HEK293 (cell line): ENCODE measurements around the gene CRB2.

ENCODE experiments used
- CTCF ChIA-PET: fragments of 350-600 bp; formaldehyde crosslinking; extraction: SDS; loops from one replicate; lab custom pipeline; 2021; ENCODE audit warnings: antibody characterized with exemption; lab: Yijun Ruan, JAX
- POLR2A ChIA-PET: fragments of 300-600 bp; formaldehyde crosslinking; extraction: SDS; loops from one replicate; lab custom pipeline; 2020; ENCODE audit warnings: antibody characterized with exemption, inconsistent platforms; lab: Yijun Ruan, JAX
- H3K27ac ChIP-seq: fragments of 200-500 bp; sonication (Bioruptor generic); 2 replicates; pipeline ENCODE4 v1.5.1; 2014; ENCODE audit warnings: low read depth, low read length, control low read depth, inconsistent platforms; ENCODE audit errors: extremely low read depth
- H3K36me3 ChIP-seq, 2 experiments: fragments of 200-500 bp in 1 of 2; sonication (Bioruptor generic) in 1 of 2; 1 replicate in 1 of 2; 2 replicates in 1 of 2; pipeline ENCODE4 v1.5.1; 2014 to 2017; ENCODE audit warnings: inconsistent platforms in 2 of 2, low read length in 2 of 2; ENCODE audit not compliant: control insufficient read depth in 2 of 2, insufficient read depth in 1 of 2
- H3K4me1 ChIP-seq: fragments of 200-500 bp; sonication (Bioruptor generic); 2 replicates; pipeline ENCODE4 v1.5.1; 2014; ENCODE audit warnings: mild to moderate bottlenecking, low read length, inconsistent platforms; ENCODE audit not compliant: control insufficient read depth, insufficient read depth
- H3K4me3 ChIP-seq: 2 replicates; pipeline ENCODE4 v1.5.1; 2011; ENCODE audit warnings: low read depth, mild to moderate bottlenecking, control low read depth, low read length, moderate library complexity
- H3K9me3 ChIP-seq: fragments of 200-500 bp; sonication (Bioruptor generic); 2 replicates; pipeline ENCODE4 v1.5.1; 2014; ENCODE audit warnings: low read depth, low read length, inconsistent platforms; ENCODE audit not compliant: control insufficient read depth, insufficient read depth
- BCL11A ChIP-seq: fragments of 450-650 bp; formaldehyde crosslinking; IDR thresholded peaks from 2 replicates; pipeline ENCODE4 v1.5.1; 2016; ENCODE audit warnings: low read depth, missing biosample characterization, missing genetic modification characterization
- GLI2 ChIP-seq: fragments of 450-650 bp; formaldehyde crosslinking; IDR thresholded peaks from 2 replicates; pipeline ENCODE4; 2017; ENCODE audit warnings: missing biosample characterization, missing genetic modification characterization, low read depth, borderline replicate concordance
- HOXC10 ChIP-seq: sonication (generic); formaldehyde crosslinking; IDR thresholded peaks from 2 replicates; pipeline ENCODE4 v1.8.1; 2023; ENCODE audit warnings: mild to moderate bottlenecking, missing genetic modification reagents
- KLF9 ChIP-seq: fragments of 450-650 bp; formaldehyde crosslinking; IDR thresholded peaks from 2 replicates; pipeline ENCODE4 v1.5.1; 2016; ENCODE audit warnings: missing biosample characterization, missing genetic modification characterization, low read depth
- OSR2 ChIP-seq: fragments of 450-650 bp; formaldehyde crosslinking; IDR thresholded peaks from 2 replicates; pipeline ENCODE4 v1.5.1; 2016; ENCODE audit warnings: missing biosample characterization, missing genetic modification characterization
- RBAK ChIP-seq: fragments of 450-650 bp; formaldehyde crosslinking; IDR thresholded peaks from 2 replicates; pipeline ENCODE4 v1.5.1; 2016; ENCODE audit warnings: missing biosample characterization, missing genetic modification characterization
- WT1 ChIP-seq: fragments of 450-650 bp; formaldehyde crosslinking; IDR thresholded peaks from 2 replicates; pipeline ENCODE4 v1.5.1; 2016; ENCODE audit warnings: missing biosample characterization, missing genetic modification characterization
- ZNF10 ChIP-seq: fragments of 450-650 bp; formaldehyde crosslinking; IDR thresholded peaks from 2 replicates; pipeline ENCODE4 v1.5.1; 2017; ENCODE audit warnings: missing biosample characterization, missing genetic modification characterization
- ZNF114 ChIP-seq: fragments of 450-650 bp; formaldehyde crosslinking; IDR thresholded peaks from 2 replicates; pipeline ENCODE4 v1.5.0; 2017; ENCODE audit warnings: missing biosample characterization, missing genetic modification characterization
- ZNF121 ChIP-seq: fragments of 450-650 bp; formaldehyde crosslinking; IDR thresholded peaks from 2 replicates; pipeline ENCODE4 v1.5.1; 2016; ENCODE audit warnings: missing biosample characterization, missing genetic modification characterization
- ZNF169 ChIP-seq: fragments of 450-650 bp; formaldehyde crosslinking; IDR thresholded peaks from 2 replicates; pipeline ENCODE4 v1.5.1; 2016; ENCODE audit warnings: missing biosample characterization, missing genetic modification characterization
- ZNF174 ChIP-seq: fragments of 450-650 bp; formaldehyde crosslinking; IDR thresholded peaks from 2 replicates; pipeline ENCODE4 v1.5.0; 2017; ENCODE audit warnings: missing biosample characterization, mild to moderate bottlenecking, missing genetic modification characterization
- ZNF23 ChIP-seq: fragments of 450-650 bp; formaldehyde crosslinking; IDR thresholded peaks from 2 replicates; pipeline ENCODE4 v1.5.1; 2016; ENCODE audit warnings: missing biosample characterization, missing genetic modification characterization, borderline replicate concordance
- ZNF248 ChIP-seq: fragments of 450-650 bp; formaldehyde crosslinking; IDR thresholded peaks from 2 replicates; pipeline ENCODE4 v1.5.1; 2017; ENCODE audit warnings: missing biosample characterization, missing genetic modification characterization
- ZNF266 ChIP-seq: fragments of 450-650 bp; formaldehyde crosslinking; IDR thresholded peaks from 2 replicates; pipeline ENCODE4 v1.5.1; 2016; ENCODE audit warnings: missing biosample characterization, missing genetic modification characterization, low read depth
- ZNF302 ChIP-seq: fragments of 450-650 bp; formaldehyde crosslinking; IDR thresholded peaks from 2 replicates; pipeline ENCODE4 v1.5.1; 2016; ENCODE audit warnings: missing biosample characterization, missing genetic modification characterization, low read depth
- ZNF324 ChIP-seq: fragments of 450-650 bp; formaldehyde crosslinking; IDR thresholded peaks from 2 replicates; pipeline ENCODE4 v1.5.1; 2016; ENCODE audit warnings: missing biosample characterization, missing genetic modification characterization
- ZNF423 ChIP-seq: fragments of 450-650 bp; formaldehyde crosslinking; IDR thresholded peaks from 2 replicates; pipeline ENCODE4 v1.5.1; 2016; ENCODE audit warnings: missing biosample characterization, missing genetic modification characterization
- ZNF514 ChIP-seq: fragments of 450-650 bp; formaldehyde crosslinking; IDR thresholded peaks from 2 replicates; pipeline ENCODE4 v1.5.1; 2016; ENCODE audit warnings: missing biosample characterization, missing genetic modification characterization
- ZNF707 ChIP-seq: fragments of 450-650 bp; formaldehyde crosslinking; IDR thresholded peaks from 2 replicates; pipeline ENCODE4 v1.5.1; 2016; ENCODE audit warnings: missing biosample characterization, missing genetic modification characterization
- ZNF837 ChIP-seq: fragments of 450-650 bp; formaldehyde crosslinking; IDR thresholded peaks from 2 replicates; pipeline ENCODE4 v1.5.1; 2016; ENCODE audit warnings: missing biosample characterization, missing genetic modification characterization
- ZSCAN23 ChIP-seq: fragments of 450-650 bp; formaldehyde crosslinking; IDR thresholded peaks from 2 replicates; pipeline ENCODE4 v1.5.1; 2016; ENCODE audit warnings: missing biosample characterization, missing genetic modification characterization
- TF ChIP-seq, protein P1 (sequence below): fragments of 450-650 bp; formaldehyde crosslinking; IDR thresholded peaks from 2 replicates; pipeline ENCODE4 v1.5.1; 2016; ENCODE audit warnings: missing biosample characterization, missing genetic modification characterization
- TF ChIP-seq, protein P2 (sequence below): fragments of 450-650 bp; formaldehyde crosslinking; IDR thresholded peaks from 2 replicates; pipeline ENCODE4 v1.5.1; 2016; ENCODE audit warnings: missing biosample characterization, missing genetic modification characterization
- TF ChIP-seq, protein P3 (sequence below): fragments of 450-650 bp; formaldehyde crosslinking; IDR thresholded peaks from 2 replicates; pipeline ENCODE4; 2016; ENCODE audit warnings: missing biosample characterization, missing genetic modification characterization
- TF ChIP-seq, protein P4 (sequence below): fragments of 450-650 bp; formaldehyde crosslinking; IDR thresholded peaks from 2 replicates; pipeline ENCODE4 v1.5.1; 2016; ENCODE audit warnings: missing biosample characterization, missing genetic modification characterization
- TF ChIP-seq, protein P5 (sequence below): fragments of 450-650 bp; formaldehyde crosslinking; IDR thresholded peaks from 2 replicates; pipeline ENCODE4 v1.5.1; 2016; ENCODE audit warnings: missing biosample characterization, missing genetic modification characterization

Gene CRB2

DNA sequence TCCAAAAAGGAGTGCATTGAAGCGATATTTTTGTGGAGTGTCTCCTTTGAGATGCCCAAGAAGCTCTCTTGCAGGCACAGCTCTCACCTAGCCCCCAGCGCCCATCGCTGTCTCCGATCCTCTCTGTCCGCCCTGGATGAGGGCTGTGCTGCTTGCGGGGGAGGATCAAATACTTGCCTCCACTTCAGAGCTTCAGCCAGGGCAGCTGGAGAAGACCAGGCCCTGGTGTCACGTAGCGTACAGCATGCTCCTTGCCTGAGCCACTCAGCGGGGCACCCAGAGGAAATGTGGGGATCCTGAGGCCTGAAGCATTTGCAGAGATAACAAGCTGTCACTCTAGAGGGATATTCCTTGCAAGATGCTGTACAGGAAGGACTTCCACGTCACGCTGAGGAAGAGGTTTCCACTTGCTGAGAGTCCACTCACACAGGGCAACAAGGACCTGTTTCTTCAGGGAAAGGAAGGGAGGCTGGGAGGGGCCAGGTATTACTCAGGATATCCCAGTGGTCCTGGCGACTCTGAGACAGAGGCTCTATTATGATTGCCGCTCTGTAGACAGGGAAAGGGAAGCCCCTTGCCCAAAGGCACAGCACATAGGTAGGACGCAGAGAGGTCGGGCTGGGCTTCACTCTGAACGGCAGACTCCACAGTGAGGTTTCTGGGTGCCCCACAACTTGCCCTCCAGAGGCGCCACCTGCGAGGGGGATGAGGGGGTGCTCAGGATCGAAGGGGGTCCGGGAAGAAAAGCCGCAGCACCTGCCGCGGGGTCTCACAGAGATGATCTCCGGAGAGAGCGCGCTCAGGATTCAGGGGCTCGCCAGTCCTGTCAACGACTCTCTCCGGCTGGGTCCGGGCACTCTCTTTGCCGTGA is 64.0 kb downstream of the CRB2 start (continued):
- TF ChIP-seq GLI2 (tag by site-specific recombination) = no peak
- no peak for TF ChIP-seq ZNF114
- TF ChIP-seq BCL11A (tag by site-specific recombination) = no peak
- TF ChIP-seq ZNF266 (tag by site-specific recombination) = no peak
- TF ChIP-seq, protein P1, sequence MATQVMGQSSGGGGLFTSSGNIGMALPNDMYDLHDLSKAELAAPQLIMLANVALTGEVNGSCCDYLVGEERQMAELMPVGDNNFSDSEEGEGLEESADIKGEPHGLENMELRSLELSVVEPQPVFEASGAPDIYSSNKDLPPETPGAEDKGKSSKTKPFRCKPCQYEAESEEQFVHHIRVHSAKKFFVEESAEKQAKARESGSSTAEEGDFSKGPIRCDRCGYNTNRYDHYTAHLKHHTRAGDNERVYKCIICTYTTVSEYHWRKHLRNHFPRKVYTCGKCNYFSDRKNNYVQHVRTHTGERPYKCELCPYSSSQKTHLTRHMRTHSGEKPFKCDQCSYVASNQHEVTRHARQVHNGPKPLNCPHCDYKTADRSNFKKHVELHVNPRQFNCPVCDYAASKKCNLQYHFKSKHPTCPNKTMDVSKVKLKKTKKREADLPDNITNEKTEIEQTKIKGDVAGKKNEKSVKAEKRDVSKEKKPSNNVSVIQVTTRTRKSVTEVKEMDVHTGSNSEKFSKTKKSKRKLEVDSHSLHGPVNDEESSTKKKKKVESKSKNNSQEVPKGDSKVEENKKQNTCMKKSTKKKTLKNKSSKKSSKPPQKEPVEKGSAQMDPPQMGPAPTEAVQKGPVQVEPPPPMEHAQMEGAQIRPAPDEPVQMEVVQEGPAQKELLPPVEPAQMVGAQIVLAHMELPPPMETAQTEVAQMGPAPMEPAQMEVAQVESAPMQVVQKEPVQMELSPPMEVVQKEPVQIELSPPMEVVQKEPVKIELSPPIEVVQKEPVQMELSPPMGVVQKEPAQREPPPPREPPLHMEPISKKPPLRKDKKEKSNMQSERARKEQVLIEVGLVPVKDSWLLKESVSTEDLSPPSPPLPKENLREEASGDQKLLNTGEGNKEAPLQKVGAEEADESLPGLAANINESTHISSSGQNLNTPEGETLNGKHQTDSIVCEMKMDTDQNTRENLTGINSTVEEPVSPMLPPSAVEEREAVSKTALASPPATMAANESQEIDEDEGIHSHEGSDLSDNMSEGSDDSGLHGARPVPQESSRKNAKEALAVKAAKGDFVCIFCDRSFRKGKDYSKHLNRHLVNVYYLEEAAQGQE (tag by site-specific recombination) = no peak
- no peak for TF ChIP-seq KLF9 (tag by site-specific recombination)
- TF ChIP-seq ZNF423 = no peak
- TF ChIP-seq ZNF169 (tag by site-specific recombination) = no peak

DNA sequence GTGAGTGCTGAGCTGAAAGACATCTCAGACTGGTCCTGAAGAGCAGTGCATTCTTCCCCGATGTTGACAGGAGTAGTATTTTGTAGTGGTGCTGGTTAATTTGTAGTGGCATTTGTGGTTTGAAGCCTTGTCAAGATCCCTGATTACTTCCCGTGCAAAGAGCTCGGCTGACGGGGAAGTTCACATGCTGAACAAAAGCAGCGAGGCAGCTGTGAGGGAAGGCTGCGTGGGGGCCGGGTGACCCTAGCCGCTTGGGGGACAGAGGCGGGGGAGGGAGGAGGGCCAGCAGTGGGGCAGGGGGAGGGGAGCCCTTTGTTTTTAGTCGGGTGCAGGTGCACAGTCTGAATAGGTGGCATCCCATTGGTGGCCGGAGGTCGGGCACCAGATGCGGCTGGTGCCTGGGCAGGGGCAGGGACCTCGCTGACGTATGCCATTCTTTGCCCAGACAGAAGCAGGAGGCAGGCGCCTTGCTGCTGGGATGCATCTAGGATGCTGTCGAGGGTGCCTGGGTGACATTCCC is 64.7 kb downstream of the CRB2 start:
- CTCF ChIA-PET = no interaction called here
- POLR2A ChIA-PET = no interaction called here
- H3K27ac ChIP-seq = no peak overlapping the region
- TF ChIP-seq ZNF248 (tag by site-specific recombination) (no peak), ZSCAN23 (no peak), WT1 (tag by site-specific recombination) (no peak), ZNF10 (no peak), RBAK (tag by site-specific recombination) (no peak), ZNF302 (no peak), HOXC10 (CRISPR knock-in tag) (no peak), ZNF707 (tag by site-specific recombination) (no peak), ZNF121 (tag by site-specific recombination) (no peak), ZNF23 (tag by site-specific recombination) (no peak), OSR2 (tag by site-specific recombination) (no peak), ZNF174 (tag by site-specific recombination) (no peak), ZNF514 (no peak), ZNF837 (tag by site-specific recombination) (no peak), ZNF324 (tag by site-specific recombination) (no peak)
- TF ChIP-seq, protein P2, sequence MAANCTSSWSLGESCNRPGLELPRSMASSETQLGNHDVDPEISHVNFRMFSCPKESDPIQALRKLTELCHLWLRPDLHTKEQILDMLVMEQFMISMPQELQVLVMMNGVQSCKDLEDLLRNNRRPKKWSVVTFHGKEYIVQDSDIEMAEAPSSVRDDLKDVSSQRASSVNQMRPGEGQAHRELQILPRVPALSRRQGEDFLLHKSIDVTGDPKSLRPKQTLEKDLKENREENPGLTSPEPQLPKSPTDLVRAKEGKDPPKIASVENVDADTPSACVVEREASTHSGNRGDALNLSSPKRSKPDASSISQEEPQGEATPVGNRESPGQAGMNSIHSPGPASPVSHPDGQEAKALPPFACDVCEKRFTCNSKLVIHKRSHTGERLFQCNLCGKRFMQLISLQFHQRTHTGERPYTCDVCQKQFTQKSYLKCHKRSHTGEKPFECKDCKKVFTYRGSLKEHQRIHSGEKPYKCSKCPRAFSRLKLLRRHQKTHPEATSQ (tag by site-specific recombination) = no peak
- TF ChIP-seq, protein P3, sequence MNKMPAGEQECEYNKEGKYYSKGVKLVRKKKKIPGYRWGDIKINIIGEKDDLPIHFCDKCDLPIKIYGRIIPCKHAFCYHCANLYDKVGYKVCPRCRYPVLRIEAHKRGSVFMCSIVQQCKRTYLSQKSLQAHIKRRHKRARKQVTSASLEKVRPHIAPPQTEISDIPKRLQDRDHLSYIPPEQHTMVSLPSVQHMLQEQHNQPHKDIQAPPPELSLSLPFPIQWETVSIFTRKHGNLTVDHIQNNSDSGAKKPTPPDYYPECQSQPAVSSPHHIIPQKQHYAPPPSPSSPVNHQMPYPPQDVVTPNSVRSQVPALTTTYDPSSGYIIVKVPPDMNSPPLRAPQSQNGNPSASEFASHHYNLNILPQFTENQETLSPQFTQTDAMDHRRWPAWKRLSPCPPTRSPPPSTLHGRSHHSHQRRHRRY (tag by site-specific recombination) = no peak
- TF ChIP-seq, protein P4, sequence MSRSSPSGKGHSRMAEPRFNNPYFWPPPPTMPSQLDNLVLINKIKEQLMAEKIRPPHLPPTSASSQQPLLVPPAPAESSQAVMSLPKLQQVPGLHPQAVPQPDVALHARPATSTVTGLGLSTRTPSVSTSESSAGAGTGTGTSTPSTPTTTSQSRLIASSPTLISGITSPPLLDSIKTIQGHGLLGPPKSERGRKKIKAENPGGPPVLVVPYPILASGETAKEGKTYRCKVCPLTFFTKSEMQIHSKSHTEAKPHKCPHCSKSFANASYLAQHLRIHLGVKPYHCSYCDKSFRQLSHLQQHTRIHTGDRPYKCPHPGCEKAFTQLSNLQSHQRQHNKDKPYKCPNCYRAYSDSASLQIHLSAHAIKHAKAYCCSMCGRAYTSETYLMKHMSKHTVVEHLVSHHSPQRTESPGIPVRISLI (tag by site-specific recombination) = no peak
- TF ChIP-seq, protein P5, sequence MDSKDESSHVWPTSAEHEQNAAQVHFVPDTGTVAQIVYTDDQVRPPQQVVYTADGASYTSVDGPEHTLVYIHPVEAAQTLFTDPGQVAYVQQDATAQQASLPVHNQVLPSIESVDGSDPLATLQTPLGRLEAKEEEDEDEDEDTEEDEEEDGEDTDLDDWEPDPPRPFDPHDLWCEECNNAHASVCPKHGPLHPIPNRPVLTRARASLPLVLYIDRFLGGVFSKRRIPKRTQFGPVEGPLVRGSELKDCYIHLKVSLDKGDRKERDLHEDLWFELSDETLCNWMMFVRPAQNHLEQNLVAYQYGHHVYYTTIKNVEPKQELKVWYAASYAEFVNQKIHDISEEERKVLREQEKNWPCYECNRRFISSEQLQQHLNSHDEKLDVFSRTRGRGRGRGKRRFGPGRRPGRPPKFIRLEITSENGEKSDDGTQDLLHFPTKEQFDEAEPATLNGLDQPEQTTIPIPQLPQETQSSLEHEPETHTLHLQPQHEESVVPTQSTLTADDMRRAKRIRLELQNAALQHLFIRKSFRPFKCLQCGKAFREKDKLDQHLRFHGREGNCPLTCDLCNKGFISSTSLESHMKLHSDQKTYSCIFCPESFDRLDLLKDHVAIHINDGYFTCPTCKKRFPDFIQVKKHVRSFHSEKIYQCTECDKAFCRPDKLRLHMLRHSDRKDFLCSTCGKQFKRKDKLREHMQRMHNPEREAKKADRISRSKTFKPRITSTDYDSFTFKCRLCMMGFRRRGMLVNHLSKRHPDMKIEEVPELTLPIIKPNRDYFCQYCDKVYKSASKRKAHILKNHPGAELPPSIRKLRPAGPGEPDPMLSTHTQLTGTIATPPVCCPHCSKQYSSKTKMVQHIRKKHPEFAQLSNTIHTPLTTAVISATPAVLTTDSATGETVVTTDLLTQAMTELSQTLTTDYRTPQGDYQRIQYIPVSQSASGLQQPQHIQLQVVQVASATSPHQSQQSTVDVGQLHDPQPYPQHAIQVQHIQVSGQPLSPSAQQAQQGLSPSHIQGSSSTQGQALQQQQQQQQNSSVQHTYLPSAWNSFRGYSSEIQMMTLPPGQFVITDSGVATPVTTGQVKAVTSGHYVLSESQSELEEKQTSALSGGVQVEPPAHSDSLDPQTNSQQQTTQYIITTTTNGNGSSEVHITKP = no peak
- no peaks in the 10 kb centered on the region for H3K4me1 ChIP-seq
- H3K36me3 ChIP-seq = peaks cover 0 to 7% of the 10 kb centered on the region in 2 experiments; a peak in 1 of 3 replicates
- no peaks in the 10 kb centered on the region for H3K9me3 ChIP-seq
- no peak overlapping the region for H3K4me3 ChIP-seq
